Upper lobe of right lung (tissue), 1 donor: ENCODE results near the gene MLIP. TPM values are rescaled to one million over a fixed set of nuclear protein-coding genes. Genes with fewer than 3 reads are reported as not detected.

Source experiments
- ATAC-seq: fragments of 200-7000 bp; cut with Tn5 transposase; one replicate; pipeline ENCODE4 v1.9.1; 2020; ENCODE audit warnings: mild to moderate bottlenecking, moderate library complexity
- DNase-seq: peaks from one replicate; pipeline ENCODE4 v3.0.0-alpha.2; 2020
- H3K27ac ChIP-seq: fragments of 200-600 bp; one replicate; pipeline ENCODE4 v1.8.0; 2022
- H3K27me3 ChIP-seq: fragments of 200-600 bp; one replicate; pipeline ENCODE4 v1.8.0; 2022; ENCODE audit warnings: mild to moderate bottlenecking
- H3K36me3 ChIP-seq: fragments of 200-600 bp; one replicate; pipeline ENCODE4 v1.8.0; 2022
- H3K4me1 ChIP-seq: fragments of 200-600 bp; one replicate; pipeline ENCODE4 v1.8.0; 2022
- H3K4me3 ChIP-seq: fragments of 200-600 bp; one replicate; pipeline ENCODE4 v1.8.0; 2022; ENCODE audit warnings: mild to moderate bottlenecking
- H3K9me3 ChIP-seq: fragments of 200-600 bp; one replicate; pipeline ENCODE4 v1.8.0; 2022
- intact Hi-C: fragments of 100-400 bp; cut with DNase I; formaldehyde crosslinking; loops from one replicate; pipeline ENCODE4 v1.11.0; 2022
- total RNA-seq: library from RNA; stranded (reverse); fragmentation: NEBNext Ultra II Directional; extraction: Animal tissue kit (Norgen Biotek cat#: 25700); gene quantifications from one replicate; pipeline ENCODE4 v1.2.1, GENCODE V29; 2021
- TF ChIP-seq, protein P1 (sequence below): fragments of 200-600 bp; IDR thresholded peaks from one replicate; pipeline ENCODE4 v1.8.0; 2022; ENCODE audit warnings: antibody characterized with exemption
- donor health status: DM: no; HTN: yes; CAD: no; lungs with severe emphysema.

MLIP gene
- total RNA-seq, 1 donor from 2014 or later, result 0.20 TPM

DNA sequence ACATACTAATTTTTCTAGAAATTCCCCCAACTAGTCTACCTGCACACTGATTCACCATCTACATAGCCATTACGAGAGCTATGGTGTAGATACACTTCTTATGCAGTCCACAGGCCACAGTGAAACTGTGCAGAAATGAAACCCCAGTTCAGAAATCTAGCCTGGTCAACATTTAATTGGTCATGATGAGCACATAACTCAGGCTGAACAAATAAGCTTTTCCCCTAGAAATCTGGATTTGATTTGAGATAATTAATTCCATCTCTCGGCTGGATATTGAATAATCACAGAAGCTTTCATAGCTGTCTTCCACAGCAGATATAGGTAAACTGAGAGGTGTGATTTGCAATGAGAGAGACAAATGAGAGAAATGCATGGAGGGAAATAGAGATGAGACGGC, 174.4 kb downstream of the MLIP start:
- Histone ChIP-seq H3K4me3 (no peak overlapping the region), H3K4me1 (no peaks in the 10 kb centered on the region), H3K9me3 (no peaks in the 10 kb centered on the region), H3K36me3 (no peaks in the 10 kb centered on the region), H3K27ac (no peak overlapping the region), H3K27me3 (no peaks in the 10 kb centered on the region)
- no peak for ATAC-seq
- TF ChIP-seq, protein P1, sequence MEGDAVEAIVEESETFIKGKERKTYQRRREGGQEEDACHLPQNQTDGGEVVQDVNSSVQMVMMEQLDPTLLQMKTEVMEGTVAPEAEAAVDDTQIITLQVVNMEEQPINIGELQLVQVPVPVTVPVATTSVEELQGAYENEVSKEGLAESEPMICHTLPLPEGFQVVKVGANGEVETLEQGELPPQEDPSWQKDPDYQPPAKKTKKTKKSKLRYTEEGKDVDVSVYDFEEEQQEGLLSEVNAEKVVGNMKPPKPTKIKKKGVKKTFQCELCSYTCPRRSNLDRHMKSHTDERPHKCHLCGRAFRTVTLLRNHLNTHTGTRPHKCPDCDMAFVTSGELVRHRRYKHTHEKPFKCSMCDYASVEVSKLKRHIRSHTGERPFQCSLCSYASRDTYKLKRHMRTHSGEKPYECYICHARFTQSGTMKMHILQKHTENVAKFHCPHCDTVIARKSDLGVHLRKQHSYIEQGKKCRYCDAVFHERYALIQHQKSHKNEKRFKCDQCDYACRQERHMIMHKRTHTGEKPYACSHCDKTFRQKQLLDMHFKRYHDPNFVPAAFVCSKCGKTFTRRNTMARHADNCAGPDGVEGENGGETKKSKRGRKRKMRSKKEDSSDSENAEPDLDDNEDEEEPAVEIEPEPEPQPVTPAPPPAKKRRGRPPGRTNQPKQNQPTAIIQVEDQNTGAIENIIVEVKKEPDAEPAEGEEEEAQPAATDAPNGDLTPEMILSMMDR, result no peak
- no peak for DNase-seq
- intact Hi-C loops, result no loop called here

DNA sequence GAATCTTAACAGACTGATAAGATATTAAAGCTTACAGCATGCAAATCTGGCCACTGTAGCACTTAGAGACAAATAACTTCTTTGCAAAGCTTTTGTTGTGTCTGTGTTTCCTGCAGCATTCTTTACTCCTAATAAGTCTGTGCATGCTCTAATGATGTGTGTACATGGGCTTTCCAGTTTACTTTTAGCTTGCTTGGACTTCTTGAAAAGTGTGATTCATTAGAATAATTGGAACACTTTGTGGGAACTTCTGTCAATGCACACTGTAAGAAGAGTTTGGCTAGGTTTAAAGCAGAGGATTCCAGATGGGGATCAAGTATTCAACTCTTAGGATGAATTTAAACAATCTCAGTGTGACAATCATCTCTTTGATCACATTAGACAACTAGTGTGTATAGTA, 174.9 kb downstream of the MLIP start:
- Histone ChIP-seq H3K27ac (no peak overlapping the region), H3K27me3 (no peaks in the 10 kb centered on the region), H3K4me1 (no peaks in the 10 kb centered on the region), H3K4me3 (no peak overlapping the region), H3K36me3 (no peaks in the 10 kb centered on the region), H3K9me3 (no peaks in the 10 kb centered on the region)
- DNase-seq, result no peak
- TF ChIP-seq, protein P1, result no peak
- no peak for ATAC-seq
- intact Hi-C loops, result no loop called here

DNA sequence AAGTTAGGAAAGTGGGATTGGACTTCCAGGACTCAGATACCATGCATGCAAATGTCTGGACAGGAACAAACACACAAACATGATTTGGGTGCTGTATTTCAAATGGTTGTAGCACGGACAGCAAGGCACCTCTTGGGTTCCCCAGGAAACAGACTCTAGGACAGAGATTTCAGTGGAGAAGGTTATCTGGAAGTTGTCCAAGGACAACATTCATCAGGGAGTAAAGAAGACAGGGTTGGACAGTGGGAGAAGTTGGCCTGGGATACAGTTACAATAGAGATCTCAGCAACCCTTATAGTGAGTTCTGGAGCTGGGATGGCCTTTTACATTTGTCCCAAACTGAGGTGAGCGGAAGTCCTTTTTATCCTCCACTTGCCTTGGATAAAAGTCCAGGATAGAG, 177.2 kb downstream of the MLIP start:
- intact Hi-C loops, result no loop called here
- Histone ChIP-seq H3K27ac (no peak overlapping the region), H3K9me3 (no peaks in the 10 kb centered on the region), H3K4me3 (no peak overlapping the region), H3K27me3 (no peaks in the 10 kb centered on the region), H3K4me1 (no peaks in the 10 kb centered on the region), H3K36me3 (no peaks in the 10 kb centered on the region)
- DNase-seq (no peak), ATAC-seq (no peak)
- TF ChIP-seq, protein P1, result no peak

DNA sequence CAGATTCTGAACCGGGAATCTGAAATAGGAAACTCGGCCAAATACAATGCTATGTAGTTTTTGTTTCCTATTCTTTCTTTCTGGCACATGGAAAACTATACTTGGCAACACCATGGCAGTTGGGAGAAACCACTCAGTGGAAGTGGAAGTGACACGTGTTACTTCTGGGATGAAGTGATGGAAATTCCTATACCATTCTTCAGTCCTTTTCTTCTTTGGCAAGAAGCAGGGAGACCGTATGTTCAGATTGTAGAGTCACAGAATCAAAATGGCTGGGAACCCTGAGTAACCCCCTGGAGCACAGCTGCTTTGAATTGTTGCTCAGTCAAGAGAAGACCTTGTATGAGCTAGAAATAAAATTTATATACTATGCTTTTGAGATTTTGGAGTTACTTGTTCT, 178.2 kb downstream of the MLIP start:
- DNase-seq, result no peak
- intact Hi-C loops, result no loop called here
- no peaks in the 10 kb centered on the region for H3K27me3 ChIP-seq
- no peak overlapping the region for H3K4me3 ChIP-seq
- no peaks in the 10 kb centered on the region for H3K4me1 ChIP-seq
- TF ChIP-seq, protein P1, result no peak
- ATAC-seq, result no peak
- H3K27ac ChIP-seq, result no peak overlapping the region
- H3K36me3 ChIP-seq, result no peaks in the 10 kb centered on the region
- H3K9me3 ChIP-seq, result no peaks in the 10 kb centered on the region

DNA sequence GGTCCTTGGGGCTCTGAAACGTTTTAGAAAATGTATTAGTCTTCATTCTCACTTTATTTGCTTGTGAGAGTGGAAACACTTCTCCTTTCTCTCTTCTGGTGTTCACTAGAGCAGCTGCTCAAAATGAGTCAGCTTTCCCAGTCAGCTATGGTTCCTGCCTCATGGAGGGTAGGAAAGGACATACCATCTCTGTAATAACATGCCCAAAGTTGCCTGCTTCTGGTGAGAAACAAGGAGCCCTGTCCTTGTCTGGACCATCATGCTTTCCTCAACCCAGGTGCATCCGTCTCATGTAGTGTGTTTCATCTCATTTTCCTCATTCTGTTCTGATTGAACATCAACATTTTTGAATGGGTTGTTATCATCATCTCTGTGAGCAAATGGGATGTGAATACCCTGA, 179.9 kb downstream of the MLIP start:
- ATAC-seq, result no peak
- Histone ChIP-seq H3K36me3 (no peaks in the 10 kb centered on the region), H3K27me3 (no peaks in the 10 kb centered on the region), H3K9me3 (no peaks in the 10 kb centered on the region), H3K4me3 (no peak overlapping the region), H3K27ac (no peak overlapping the region), H3K4me1 (no peaks in the 10 kb centered on the region)
- intact Hi-C loops, result no loop called here
- DNase-seq, result no peak
- TF ChIP-seq, protein P1, result no peak

DNA sequence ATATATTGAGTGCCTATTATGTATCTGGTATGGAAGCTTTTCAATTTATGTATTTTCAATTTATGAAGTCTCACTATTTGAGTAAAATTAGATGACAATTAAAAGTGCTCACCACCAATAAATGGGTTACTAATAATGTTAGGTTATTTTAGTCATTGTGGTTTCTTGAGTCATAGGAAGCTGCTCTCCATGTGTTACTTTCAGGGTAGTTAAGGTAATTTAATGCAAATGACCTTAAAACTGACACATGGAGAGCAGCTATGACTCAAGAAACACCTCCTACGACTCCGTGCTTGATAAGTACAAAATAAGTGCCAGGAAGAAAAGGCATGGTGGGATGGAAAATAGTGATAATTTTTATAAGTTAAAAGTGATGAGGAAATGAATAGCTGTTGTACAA, 180.5 kb downstream of the MLIP start:
- H3K9me3 ChIP-seq, result no peaks in the 10 kb centered on the region
- ATAC-seq (no peak), DNase-seq (no peak)
- no peaks in the 10 kb centered on the region for H3K36me3 ChIP-seq
- H3K4me1 ChIP-seq, result no peaks in the 10 kb centered on the region
- H3K4me3 ChIP-seq, result no peak overlapping the region
- no peak overlapping the region for H3K27ac ChIP-seq
- H3K27me3 ChIP-seq, result no peaks in the 10 kb centered on the region
- intact Hi-C loops, result no loop called here
- TF ChIP-seq, protein P1, result no peak
